Activated CD8-positive, alpha-beta memory T cell treated with anti-CD3 and anti-CD28 coated beads for 36 hours (primary cell): ENCODE data around the gene TRIM44. TPM values are rescaled to one million over a fixed set of nuclear protein-coding genes. Genes with fewer than 3 reads are reported as not detected.
"Not testable (repeated sequence)": the region's sequence is repeated elsewhere in the genome, so short reads cannot be mapped to it uniquely, and the experiment has no call there.

Experiments used
- CTCF ChIA-PET: fragments of 350-600 bp; sonication (Branson Sonifier 250); formaldehyde crosslinking; loops from one replicate; lab custom pipeline; 2021; ENCODE audit warnings: antibody characterized with exemption; lab: Charles Lee
- POLR2A ChIA-PET: fragments of 350-600 bp; sonication (Branson Sonifier 250); formaldehyde crosslinking; loops from one replicate; lab custom pipeline; 2021; ENCODE audit warnings: antibody characterized with exemption; lab: Charles Lee
- total RNA-seq, 2 experiments: library from RNA; stranded (reverse); gene quantifications; one replicate each; pipeline ENCODE4 v1.2.3, GENCODE V29; 2021

Gene TRIM44
- total RNA-seq, 2 experiments from 2014 or later, result 32.2 to 37.3 TPM

GRCh38 chr11:35859301-35859700, 196.7 kb downstream of the TRIM44 start:
- POLR2A ChIA-PET, result no interaction called here
- CTCF ChIA-PET, result no interaction called here

DNA sequence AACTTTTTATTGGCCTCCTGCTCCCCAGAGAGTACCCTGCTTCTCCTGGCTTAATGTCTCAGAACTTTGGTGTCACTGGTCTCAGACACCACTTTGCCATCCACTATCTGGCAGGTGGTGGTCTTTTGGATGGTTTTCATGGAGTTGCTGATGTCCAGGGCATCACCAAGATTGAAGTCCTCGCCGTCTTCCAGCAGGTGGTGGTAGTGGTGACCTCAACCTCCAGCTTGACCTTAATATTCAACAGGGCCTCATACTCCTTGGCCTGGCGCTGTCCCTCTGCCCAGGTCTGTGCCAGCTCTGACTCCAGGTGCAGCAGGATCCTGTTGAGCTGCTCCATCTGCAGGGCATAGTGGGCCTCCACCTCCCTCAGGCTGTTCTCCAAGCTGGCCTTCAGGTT, 197.6 kb downstream of the TRIM44 start:
- CTCF ChIA-PET, POLR2A ChIA-PET: not testable (repeated sequence)

DNA sequence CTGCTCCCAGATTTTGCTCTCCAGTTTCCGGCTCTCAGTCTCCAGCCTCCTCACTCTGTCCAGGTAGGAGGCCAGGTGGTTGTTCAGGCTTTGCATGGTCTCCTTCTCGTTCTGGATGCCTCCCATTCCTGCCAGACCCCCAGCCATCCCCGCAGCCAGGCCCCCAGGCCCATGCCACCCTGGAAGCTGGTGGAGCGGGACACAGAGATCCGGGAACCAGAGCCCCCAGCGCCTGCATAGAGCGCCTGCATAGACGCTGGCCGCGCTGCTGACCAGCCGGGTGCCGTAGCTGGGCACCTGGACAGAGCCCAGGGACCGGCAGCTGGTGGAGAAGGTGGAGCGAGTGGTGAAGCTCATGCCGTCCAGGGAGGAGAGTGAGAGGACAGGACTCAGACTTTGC, 198.6 kb downstream of the TRIM44 start:
- CTCF ChIA-PET, result no interaction called here
- POLR2A ChIA-PET, result no interaction called here

GRCh38 chr11:35862666-35863065, 200.1 kb downstream of the TRIM44 start:
- CTCF ChIA-PET, result no interaction called here
- POLR2A ChIA-PET, result no interaction called here

DNA sequence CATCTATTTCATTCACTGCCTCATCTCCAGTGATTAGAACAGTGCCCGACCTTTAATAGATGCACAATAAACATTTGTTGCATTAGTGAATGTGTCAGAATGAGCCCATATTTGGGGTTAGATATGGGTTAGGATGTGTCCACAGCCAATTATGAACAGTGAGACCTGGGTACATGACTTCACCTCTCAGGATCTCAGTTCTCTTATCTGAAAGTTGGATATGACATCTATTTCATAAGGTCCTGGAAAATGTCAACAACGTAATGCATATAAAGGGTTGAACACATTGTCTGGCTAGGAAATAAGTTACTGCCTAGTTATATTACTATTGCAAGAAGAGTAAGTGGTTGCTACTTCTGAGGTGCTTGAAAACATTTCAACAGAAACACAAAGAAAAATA, 201.6 kb downstream of the TRIM44 start:
- POLR2A ChIA-PET, result no interaction called here
- CTCF ChIA-PET, result no interaction called here

- CTCF ChIA-PET, result no interaction called here
- POLR2A ChIA-PET, result no interaction called here
Measured at GRCh38 chr11:35866601-35867000, 204.0 kb downstream of the TRIM44 start.

Other genes starting within 250 kb of the TRIM44 start
- not detected for gene SLC1A2, start 243.2 kb upstream of the TRIM44 start, total RNA-seq
- gene PAMR1, start 137.2 kb upstream of the TRIM44 start, total RNA-seq, result not detected
- 1 to 10 TPM; 1.1 to 1.2 TPM for gene FJX1, start 44.3 kb upstream of the TRIM44 start, total RNA-seq